HG03025 (cell line): ENCODE measurements around the gene CNDP1.

Source experiments
- ATAC-seq: cut with Tn5 transposase; IDR thresholded peaks from one replicate; pipeline ENCODE4 v1.9.1; 2021; ENCODE audit warnings: mild to moderate bottlenecking, moderate library complexity; ENCODE audit not compliant: unreplicated experiment, low FRiP score

The CNDP1 gene

GRCh38 chr18:74616494-74616893, 82.2 kb downstream of the CNDP1 start:
- ATAC-seq = no peak

GRCh38 chr18:74617486-74617885, 83.2 kb downstream of the CNDP1 start:
- no peak for ATAC-seq

GRCh38 chr18:74622072-74622471, 87.8 kb downstream of the CNDP1 start:
- ATAC-seq = no peak

GRCh38 chr18:74623047-74623816, 88.9 kb downstream of the CNDP1 start:
- no peak for ATAC-seq

- no peak for ATAC-seq
Measured at GRCh38 chr18:74624466-74624865, 90.2 kb downstream of the CNDP1 start.

- no peak for ATAC-seq
Measured at GRCh38 chr18:74625157-74625556, 90.9 kb downstream of the CNDP1 start.

- ATAC-seq = no peak
Measured at GRCh38 chr18:74626049-74626874, 92.0 kb downstream of the CNDP1 start.

- ATAC-seq = no peak
Measured at GRCh38 chr18:74630804-74631203, 96.5 kb downstream of the CNDP1 start.

GRCh38 chr18:74631212-74631611, 96.9 kb downstream of the CNDP1 start:
- ATAC-seq = no peak

- ATAC-seq = no peak
Measured at GRCh38 chr18:74631623-74632350, 97.5 kb downstream of the CNDP1 start.

GRCh38 chr18:74632351-74632679, 98.0 kb downstream of the CNDP1 start:
- ATAC-seq = no peak

- ATAC-seq = no peak
Measured at GRCh38 chr18:74632856-74633255, 98.6 kb downstream of the CNDP1 start.

- no peak for ATAC-seq
Measured at GRCh38 chr18:74633652-74634352, 99.5 kb downstream of the CNDP1 start.

- no peak for ATAC-seq
Measured at GRCh38 chr18:74635224-74635975, 101.1 kb downstream of the CNDP1 start.
